Left lung (tissue), 10 donors: ENCODE data around the gene TERB1. TPM values are rescaled to one million over a fixed set of nuclear protein-coding genes. Genes with fewer than 3 reads are reported as not detected.

Experiments
- ATAC-seq: fragments of 200-7000 bp; cut with Tn5 transposase; one replicate; pipeline ENCODE4 v1.9.1; 2020; ENCODE audit warnings: moderate library complexity
- DNase-seq, 4 donors: peaks; one replicate each; pipeline ENCODE4 v3.0.0-alpha.2; 2013 to 2020
- H3K27ac ChIP-seq, 2 donors: fragments of 200-600 bp; sonication (generic) in 1 of 2; one replicate each; pipeline versions ENCODE4 v1.5.0 to v1.8.0; 2020 to 2021
- H3K27me3 ChIP-seq, 2 donors: fragments of 200-600 bp; sonication (generic) in 1 of 2; one replicate each; pipeline versions ENCODE4 v1.5.0 to v1.8.0; 2020 to 2021
- H3K36me3 ChIP-seq, 2 donors: fragments of 200-600 bp; sonication (generic) in 1 of 2; one replicate each; pipeline versions ENCODE4 v1.5.0 to v1.8.0; 2020 to 2021
- H3K4me1 ChIP-seq, 2 donors: fragments of 200-600 bp; one replicate each; pipeline ENCODE4 v1.8.0; 2021
- H3K4me3 ChIP-seq, 2 donors: fragments of 200-600 bp; sonication (generic) in 1 of 2; one replicate each; pipeline versions ENCODE4 v1.5.0 to v1.8.0; 2020 to 2021; ENCODE audit warnings: mild to moderate bottlenecking in 1 of 2
- H3K9me3 ChIP-seq, 2 donors: fragments of 200-600 bp; sonication (generic) in 1 of 2; one replicate each; pipeline versions ENCODE4 v1.5.0 to v1.8.0; 2020 to 2021
- intact Hi-C, 2 donors: fragments of 100-400 bp; cut with DNase I; formaldehyde crosslinking; loops; one replicate each; pipeline versions ENCODE4 v1.11.2 to v1.14.2; 2022
- polyA plus RNA-seq, 6 donors: library from polyadenylated mRNA; unstranded; fragments of 120-200 nt; gene quantifications; one replicate each; pipeline ENCODE4 v1.2.1, GENCODE V29; 2013; ENCODE audit not compliant: insufficient read length in 6 of 6
- total RNA-seq, 2 donors: library from RNA; stranded (reverse); fragmentation: NEBNext Ultra II Directional; extraction: Animal tissue kit (Norgen Biotek cat#: 25700); gene quantifications; one replicate each; pipeline ENCODE4 v1.2.1, GENCODE V29; 2021
- TF ChIP-seq, protein P1 (sequence below), 2 donors: fragments of 200-600 bp; sonication (generic) in 1 of 2; IDR thresholded peaks; one replicate each; pipeline versions ENCODE4 v1.5.0 to v1.8.0; 2021; ENCODE audit warnings: antibody characterized with exemption in 2 of 2
- donor health status: DM: no; HTN: yes; CAD: no.
- donor health status: DM: no; HTN: no; CAD: no.

Gene TERB1
- total and polyA plus RNA-seq, 8 donors = 0.07 to 0.46 (median 0.13) TPM; not detected in 2

DNA sequence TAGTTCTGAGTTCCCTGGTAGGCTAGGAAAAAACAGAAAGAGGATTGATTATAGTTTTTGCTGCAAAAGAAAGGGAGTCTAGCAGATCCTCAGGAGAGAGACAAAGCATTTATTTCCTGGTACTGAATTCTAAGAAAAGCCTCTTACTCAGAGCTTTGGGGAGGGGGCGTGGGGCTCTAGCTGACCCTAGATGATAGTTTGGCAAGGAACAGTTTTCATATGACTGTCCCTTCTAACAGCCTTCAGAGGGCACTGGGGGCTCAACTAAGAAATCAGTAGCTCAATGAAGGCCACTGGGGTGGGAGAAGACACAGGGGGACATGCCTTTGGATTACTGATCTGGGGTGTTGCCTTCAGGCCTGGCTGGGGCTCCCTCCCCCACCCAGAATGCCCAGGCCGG, 46.8 kb upstream of the TERB1 start:
- Histone ChIP-seq H3K27ac (no peak overlapping the region), H3K4me3 (no peak overlapping the region), H3K27me3 (peaks cover 23 to 43% of the 10 kb centered on the region in 2 donors), H3K36me3 (no peaks in the 10 kb centered on the region), H3K9me3 (no peaks in the 10 kb centered on the region), H3K4me1 (peaks cover 11 to 12% of the 10 kb centered on the region in 2 donors)
- DNase-seq (no peak), ATAC-seq (no peak)
- TF ChIP-seq, protein P1, sequence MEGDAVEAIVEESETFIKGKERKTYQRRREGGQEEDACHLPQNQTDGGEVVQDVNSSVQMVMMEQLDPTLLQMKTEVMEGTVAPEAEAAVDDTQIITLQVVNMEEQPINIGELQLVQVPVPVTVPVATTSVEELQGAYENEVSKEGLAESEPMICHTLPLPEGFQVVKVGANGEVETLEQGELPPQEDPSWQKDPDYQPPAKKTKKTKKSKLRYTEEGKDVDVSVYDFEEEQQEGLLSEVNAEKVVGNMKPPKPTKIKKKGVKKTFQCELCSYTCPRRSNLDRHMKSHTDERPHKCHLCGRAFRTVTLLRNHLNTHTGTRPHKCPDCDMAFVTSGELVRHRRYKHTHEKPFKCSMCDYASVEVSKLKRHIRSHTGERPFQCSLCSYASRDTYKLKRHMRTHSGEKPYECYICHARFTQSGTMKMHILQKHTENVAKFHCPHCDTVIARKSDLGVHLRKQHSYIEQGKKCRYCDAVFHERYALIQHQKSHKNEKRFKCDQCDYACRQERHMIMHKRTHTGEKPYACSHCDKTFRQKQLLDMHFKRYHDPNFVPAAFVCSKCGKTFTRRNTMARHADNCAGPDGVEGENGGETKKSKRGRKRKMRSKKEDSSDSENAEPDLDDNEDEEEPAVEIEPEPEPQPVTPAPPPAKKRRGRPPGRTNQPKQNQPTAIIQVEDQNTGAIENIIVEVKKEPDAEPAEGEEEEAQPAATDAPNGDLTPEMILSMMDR (IDR thresholded peaks at IDR 0.05) = no peak
- intact Hi-C loops = no loop called here

DNA sequence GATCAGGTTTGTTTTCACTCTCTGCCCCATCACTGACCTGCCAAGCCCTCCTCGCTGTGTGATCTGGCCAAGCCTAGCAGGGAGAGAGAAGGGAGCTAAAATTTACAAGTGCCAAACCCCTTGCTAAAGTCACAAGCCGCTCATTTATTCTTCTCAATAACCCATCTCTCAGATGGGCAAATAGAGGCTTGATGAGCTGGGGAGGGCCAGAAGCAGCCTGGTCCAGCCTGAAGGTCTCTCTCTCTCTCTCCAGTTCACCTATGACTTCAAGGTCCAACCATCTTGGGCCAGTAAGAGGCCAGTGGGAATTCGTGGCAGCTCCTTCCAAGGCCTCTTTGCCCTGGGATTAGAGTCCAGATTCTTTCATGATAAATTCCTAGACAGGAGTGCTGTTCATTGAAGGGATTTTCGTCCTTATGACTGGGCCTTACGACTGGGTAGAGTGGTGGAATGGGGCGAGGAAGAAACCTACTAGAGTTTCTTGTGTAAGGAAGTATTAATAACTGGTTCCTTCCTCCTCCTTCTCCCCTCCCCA, 46.2 kb upstream of the TERB1 start:
- H3K9me3 ChIP-seq = no peaks in the 10 kb centered on the region
- H3K4me1 ChIP-seq = peaks cover 11 to 12% of the 10 kb centered on the region in 2 donors
- TF ChIP-seq, protein P1 (IDR thresholded peaks at IDR 0.05) = no peak
- no peak overlapping the region for H3K4me3 ChIP-seq
- peaks cover 23 to 44% of the 10 kb centered on the region in 2 donors for H3K27me3 ChIP-seq
- intact Hi-C loops = no loop called here
- ATAC-seq = no peak
- no peak overlapping the region for H3K27ac ChIP-seq
- H3K36me3 ChIP-seq = no peaks in the 10 kb centered on the region
- DNase-seq = no peak

DNA sequence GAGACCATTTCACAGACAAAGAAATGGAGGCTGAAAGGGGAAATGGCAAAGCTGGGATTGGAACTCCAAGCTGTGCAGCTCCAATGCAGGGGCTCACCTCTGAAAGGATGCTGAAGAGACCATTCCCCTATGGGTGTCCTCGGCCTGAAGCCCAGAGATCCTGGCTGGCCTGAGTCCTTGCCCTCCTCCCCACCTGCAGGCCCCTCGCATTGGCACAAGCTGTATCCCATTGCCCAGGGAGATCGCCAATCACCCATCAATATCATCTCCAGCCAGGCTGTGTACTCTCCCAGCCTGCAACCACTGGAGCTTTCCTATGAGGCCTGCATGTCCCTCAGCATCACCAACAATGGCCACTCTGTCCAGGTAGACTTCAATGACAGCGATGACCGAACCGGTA, 45.4 kb upstream of the TERB1 start:
- H3K27me3 ChIP-seq = peaks cover 23 to 44% of the 10 kb centered on the region in 2 donors
- intact Hi-C loops = no loop called here
- DNase-seq = no peak

DNA sequence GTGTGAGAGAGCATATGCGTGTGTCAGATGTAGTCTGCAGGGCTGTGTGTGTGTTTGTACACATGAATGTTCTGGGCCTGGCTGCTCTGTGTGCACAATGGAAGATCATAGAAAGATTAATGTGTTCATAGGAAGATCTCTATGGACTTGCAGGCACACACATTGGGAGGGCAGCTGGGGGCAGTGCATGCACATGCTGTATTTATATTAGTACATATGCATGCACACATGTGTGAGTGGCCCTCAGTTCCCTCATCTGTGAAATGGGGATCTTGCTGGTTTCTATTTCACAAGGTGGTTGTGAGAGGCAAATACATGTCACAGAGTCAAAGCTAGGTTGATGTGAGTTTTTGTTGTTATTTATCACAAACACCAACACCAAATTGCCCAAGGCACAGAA, 44.9 kb upstream of the TERB1 start:
- no peak for ATAC-seq
- H3K4me3 ChIP-seq = no peak overlapping the region

More for the DNA sequence above, 45.4 kb upstream of the TERB1 start:
- Histone ChIP-seq H3K27ac (no peak overlapping the region), H3K4me3 (no peak overlapping the region), H3K9me3 (no peaks in the 10 kb centered on the region), H3K4me1 (peaks cover 11 to 12% of the 10 kb centered on the region in 2 donors), H3K36me3 (no peaks in the 10 kb centered on the region)
- no peak for ATAC-seq
- TF ChIP-seq, protein P1 (IDR thresholded peaks at IDR 0.05) = no peak

DNA sequence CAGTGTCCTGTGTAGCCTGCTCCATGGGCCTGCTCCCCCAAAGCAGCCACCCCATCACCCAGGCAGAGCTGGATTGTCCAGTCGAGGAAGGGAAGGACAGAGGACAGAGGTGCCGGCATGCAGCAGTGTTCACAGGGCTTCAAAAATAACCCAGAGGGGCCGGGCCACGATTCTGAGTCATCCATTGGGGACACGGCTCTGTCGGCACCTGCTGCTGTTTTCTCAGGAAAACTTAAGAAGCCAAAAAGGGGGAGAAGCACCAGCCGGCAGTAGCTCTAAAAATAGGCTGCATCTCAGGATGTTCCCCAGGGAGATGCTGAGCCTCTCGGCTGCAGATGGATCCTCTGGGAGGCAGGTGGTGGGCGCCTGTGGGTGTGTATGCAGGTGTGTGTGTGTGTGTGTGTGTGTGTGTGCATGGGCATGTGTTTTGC, 44.4 kb upstream of the TERB1 start:
- TF ChIP-seq, protein P1 (IDR thresholded peaks at IDR 0.05) = no peak
- Histone ChIP-seq H3K27me3 (peaks cover 23 to 44% of the 10 kb centered on the region in 2 donors), H3K4me3 (no peak overlapping the region), H3K4me1 (peaks cover 11 to 12% of the 10 kb centered on the region in 2 donors), H3K9me3 (no peaks in the 10 kb centered on the region), H3K36me3 (no peaks in the 10 kb centered on the region), H3K27ac (no peak overlapping the region)
- intact Hi-C loops = no loop called here
- DNase-seq (no peak), ATAC-seq (no peak)

More for the DNA sequence above, 44.9 kb upstream of the TERB1 start:
- intact Hi-C loops = no loop called here
- TF ChIP-seq, protein P1 (IDR thresholded peaks at IDR 0.05) = no peak
- Histone ChIP-seq H3K36me3 (no peaks in the 10 kb centered on the region), H3K4me1 (peaks cover 11 to 12% of the 10 kb centered on the region in 2 donors), H3K9me3 (no peaks in the 10 kb centered on the region), H3K27ac (no peak overlapping the region), H3K27me3 (peaks cover 23 to 44% of the 10 kb centered on the region in 2 donors)
- DNase-seq = no peak
